LNCAP (cell line): ENCODE measurements around the gene SCYL1.

ENCODE experiments used
- CTCF ChIP-seq: fragments of 450-650 bp; IDR thresholded peaks from 2 replicates; pipeline ENCODE4 v1.5.1; 2017; ENCODE audit warnings: mild to moderate bottlenecking

SCYL1 gene

GRCh38 chr11:65491614-65492386 is 33.1 kb upstream of the SCYL1 start:
- TF ChIP-seq CTCF: no peak

- no peak for TF ChIP-seq CTCF
Observed at GRCh38 chr11:65492387-65492636, 32.6 kb upstream of the SCYL1 start.

- no peak for TF ChIP-seq CTCF
Observed at GRCh38 chr11:65492637-65493366, 32.1 kb upstream of the SCYL1 start.

- no peak for TF ChIP-seq CTCF
Observed at GRCh38 chr11:65493367-65494176, 31.3 kb upstream of the SCYL1 start.

GRCh38 chr11:65496304-65497140 is 28.4 kb upstream of the SCYL1 start:
- TF ChIP-seq CTCF: no peak

- TF ChIP-seq CTCF: no peak
Observed at GRCh38 chr11:65497141-65498041, 27.5 kb upstream of the SCYL1 start.
